Glutamatergic neuron (in vitro differentiated cells): ENCODE results near the gene RAB20. TPM values are rescaled to one million over a fixed set of nuclear protein-coding genes. Genes with fewer than 3 reads are reported as not detected.

Source experiments
- total RNA-seq: library from RNA; stranded (reverse); fragmentation: NEBNext Ultra II Directional; extraction: Animal tissue kit (Norgen Biotek cat#: 25700); gene quantifications from one replicate; pipeline ENCODE4 v1.2.1, GENCODE V29; 2021; ENCODE audit not compliant: unreplicated experiment

The RAB20 gene
- total RNA-seq, 1 donor from 2014 or later, result 1.7 TPM

Other genes starting within 250 kb of the RAB20 start
- gene NAXD, start 53.8 kb upstream of the RAB20 start, total RNA-seq, result 41.2 TPM
- gene CARS2, start 144.4 kb upstream of the RAB20 start, total RNA-seq, result 102 TPM
- gene ING1, start 152.0 kb upstream of the RAB20 start, total RNA-seq, result 19.1 TPM